Measurements from ENCODE around the gene PPFIBP1. TPM values are rescaled to one million over a fixed set of nuclear protein-coding genes. Genes with fewer than 3 reads are reported as not detected.

PPFIBP1 gene
- total and polyA plus RNA-seq, 7 donors = 5.9 to 63.1 (median 28.3) TPM

GRCh38 chr12:27497446-27497845 lies 26.6 kb upstream of the PPFIBP1 start:
- H3K27me3 ChIP-seq (ENCODE audit: insufficient read depth in 3 of 3, low read length in 2 of 3) = no peaks in the 10 kb centered on the region
- no peak for DNase-seq
- H3K27ac ChIP-seq = no peak overlapping the region
- H3K4me1 ChIP-seq = no peaks in the 10 kb centered on the region
- no peak for TF ChIP-seq CTCF (IDR thresholded peaks at IDR 0.05)
- no peaks in the 10 kb centered on the region for H3K9me3 ChIP-seq
- WGBS, 3 donors = 76 to 96% (median 84%) methylated on average over 3 of the region's 3 CpGs
- no peak for ATAC-seq
- intact Hi-C loops (cut with DNase I) = no loop called here
- H3K4me3 ChIP-seq = no peak overlapping the region
- no peaks in the 10 kb centered on the region for H3K36me3 ChIP-seq (ENCODE audit: insufficient read depth in 1 of 2, low read depth in 1 of 2)

GRCh38 chr12:27498149-27498548 lies 25.9 kb upstream of the PPFIBP1 start:
- Histone ChIP-seq H3K27me3 (ENCODE audit: insufficient read depth in 3 of 3, low read length in 2 of 3) (no peaks in the 10 kb centered on the region), H3K4me1 (no peaks in the 10 kb centered on the region), H3K27ac (no peak overlapping the region), H3K9me3 (no peaks in the 10 kb centered on the region), H3K4me3 (no peak overlapping the region), H3K36me3 (ENCODE audit: insufficient read depth in 1 of 2, low read depth in 1 of 2) (no peaks in the 10 kb centered on the region)
- intact Hi-C loops (cut with DNase I) = no loop called here
- ATAC-seq = no peak
- DNase-seq = no peak
- 79 to 83% (median 80%) methylated on average over 4 of the region's 4 CpGs for WGBS, 3 donors
- TF ChIP-seq CTCF (IDR thresholded peaks at IDR 0.05) = no peak

GRCh38 chr12:27498761-27499160 lies 25.2 kb upstream of the PPFIBP1 start:
- 76 to 84% (median 82%) methylated on average over 5 of the region's 5 CpGs for WGBS, 3 donors
- intact Hi-C loops (cut with DNase I) = no loop called here
- Histone ChIP-seq H3K4me3 (no peak overlapping the region), H3K4me1 (no peaks in the 10 kb centered on the region), H3K27ac (no peak overlapping the region), H3K36me3 (ENCODE audit: insufficient read depth in 1 of 2, low read depth in 1 of 2) (no peaks in the 10 kb centered on the region), H3K27me3 (ENCODE audit: insufficient read depth in 3 of 3, low read length in 2 of 3) (no peaks in the 10 kb centered on the region), H3K9me3 (no peaks in the 10 kb centered on the region)
- no peak for ATAC-seq
- DNase-seq = no peak
- TF ChIP-seq CTCF (IDR thresholded peaks at IDR 0.05) = no peak

GRCh38 chr12:27499377-27499776 lies 24.6 kb upstream of the PPFIBP1 start:
- WGBS, 3 donors = 94 to 99% (median 97%) methylated on average over 3 of the region's 3 CpGs
- intact Hi-C loops (cut with DNase I) = no loop called here
- H3K4me3 ChIP-seq = no peak overlapping the region
- no peak for TF ChIP-seq CTCF (IDR thresholded peaks at IDR 0.05)
- no peak overlapping the region for H3K27ac ChIP-seq
- H3K4me1 ChIP-seq = no peaks in the 10 kb centered on the region
- DNase-seq (no peak), ATAC-seq (no peak)
- H3K36me3 ChIP-seq (ENCODE audit: insufficient read depth in 1 of 2, low read depth in 1 of 2) = no peaks in the 10 kb centered on the region
- no peaks in the 10 kb centered on the region for H3K27me3 ChIP-seq (ENCODE audit: insufficient read depth in 3 of 3, low read length in 2 of 3)
- no peaks in the 10 kb centered on the region for H3K9me3 ChIP-seq

- H3K27ac ChIP-seq = no peak overlapping the region
- H3K4me3 ChIP-seq = no peak overlapping the region
- H3K4me1 ChIP-seq = no peaks in the 10 kb centered on the region
- no peak for TF ChIP-seq CTCF (IDR thresholded peaks at IDR 0.05)
- no peaks in the 10 kb centered on the region for H3K9me3 ChIP-seq
- no peak for DNase-seq
- WGBS, 3 donors = 45 to 54% (median 53%) methylated on average over 3 of the region's 3 CpGs
- no peak for ATAC-seq
- intact Hi-C loops (cut with DNase I) = no loop called here
- H3K36me3 ChIP-seq (ENCODE audit: insufficient read depth in 1 of 2, low read depth in 1 of 2) = no peaks in the 10 kb centered on the region
- H3K27me3 ChIP-seq (ENCODE audit: insufficient read depth in 3 of 3, low read length in 2 of 3) = no peaks in the 10 kb centered on the region
Observed at GRCh38 chr12:27500546-27500945, 23.5 kb upstream of the PPFIBP1 start.

Data from psoas muscle (tissue), 8 donors.